NB4 (cell line): Measurements from ENCODE around the gene ADIRF.
"Not testable (repeated sequence)": the region's sequence is repeated elsewhere in the genome, so short reads cannot be mapped to it uniquely, and the experiment has no call there.

ENCODE experiments used
- MYC ChIP-seq: IDR thresholded peaks from 2 replicates; pipeline ENCODE4 v1.6.1; 2011; ENCODE audit warnings: low read depth, low read length
- POLR2A ChIP-seq: IDR thresholded peaks from 2 replicates; pipeline ENCODE4 v1.6.1; 2011; ENCODE audit warnings: mild to moderate bottlenecking; ENCODE audit not compliant: insufficient read length; ENCODE audit errors: extremely low read depth
- TF ChIP-seq, protein P1 (sequence below): IDR thresholded peaks from one replicate; pipeline ENCODE4 v1.5.1; 2012; ENCODE audit warnings: low read depth, low read length
- TF ChIP-seq, protein P2 (sequence below): IDR thresholded peaks from 2 replicates; pipeline ENCODE4 v1.6.1; 2011; ENCODE audit warnings: low read depth, low read length

DNA sequence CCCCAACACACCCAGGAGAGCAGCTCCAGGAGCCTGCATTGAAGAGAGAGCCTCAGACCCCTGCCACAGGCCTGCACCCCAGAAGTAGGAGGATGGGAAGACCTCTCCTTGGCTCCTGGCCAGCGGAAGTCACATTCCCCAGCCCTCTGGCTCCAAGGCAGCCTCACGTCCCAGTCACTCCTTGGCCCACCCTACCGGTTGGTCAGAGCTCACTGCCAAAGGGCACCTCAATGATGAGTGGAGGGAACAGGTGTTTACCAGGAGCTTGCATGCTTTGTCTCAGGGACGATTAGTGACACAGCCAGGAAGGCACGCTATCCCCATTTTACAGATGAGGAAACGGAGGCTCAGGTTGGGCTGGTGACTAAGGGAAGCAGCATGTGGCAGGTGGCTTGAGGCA, 50.8 kb downstream of the ADIRF start:
- TF ChIP-seq, protein P1, sequence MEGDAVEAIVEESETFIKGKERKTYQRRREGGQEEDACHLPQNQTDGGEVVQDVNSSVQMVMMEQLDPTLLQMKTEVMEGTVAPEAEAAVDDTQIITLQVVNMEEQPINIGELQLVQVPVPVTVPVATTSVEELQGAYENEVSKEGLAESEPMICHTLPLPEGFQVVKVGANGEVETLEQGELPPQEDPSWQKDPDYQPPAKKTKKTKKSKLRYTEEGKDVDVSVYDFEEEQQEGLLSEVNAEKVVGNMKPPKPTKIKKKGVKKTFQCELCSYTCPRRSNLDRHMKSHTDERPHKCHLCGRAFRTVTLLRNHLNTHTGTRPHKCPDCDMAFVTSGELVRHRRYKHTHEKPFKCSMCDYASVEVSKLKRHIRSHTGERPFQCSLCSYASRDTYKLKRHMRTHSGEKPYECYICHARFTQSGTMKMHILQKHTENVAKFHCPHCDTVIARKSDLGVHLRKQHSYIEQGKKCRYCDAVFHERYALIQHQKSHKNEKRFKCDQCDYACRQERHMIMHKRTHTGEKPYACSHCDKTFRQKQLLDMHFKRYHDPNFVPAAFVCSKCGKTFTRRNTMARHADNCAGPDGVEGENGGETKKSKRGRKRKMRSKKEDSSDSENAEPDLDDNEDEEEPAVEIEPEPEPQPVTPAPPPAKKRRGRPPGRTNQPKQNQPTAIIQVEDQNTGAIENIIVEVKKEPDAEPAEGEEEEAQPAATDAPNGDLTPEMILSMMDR = not testable (repeated sequence)
- not testable (repeated sequence) for TF ChIP-seq POLR2A, MYC
- TF ChIP-seq, protein P2, sequence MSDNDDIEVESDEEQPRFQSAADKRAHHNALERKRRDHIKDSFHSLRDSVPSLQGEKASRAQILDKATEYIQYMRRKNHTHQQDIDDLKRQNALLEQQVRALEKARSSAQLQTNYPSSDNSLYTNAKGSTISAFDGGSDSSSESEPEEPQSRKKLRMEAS = not testable (repeated sequence)
